ENCODE measurements around the gene CD36. TPM values are rescaled to one million over a fixed set of nuclear protein-coding genes. Genes with fewer than 3 reads are reported as not detected.

The CD36 gene
- total and polyA plus RNA-seq, 2 donors (not counting 3 experiments of a cell fraction or from before 2014, with no cell fraction given), result 0.58 to 0.87 TPM

GRCh38 chr7:80679921-80680907, 41.8 kb downstream of the CD36 start:
- no peaks in the 10 kb centered on the region for H3K9me1 ChIP-seq (replicated peaks; ENCODE audit: control insufficient read depth, extremely low read depth, insufficient read depth, low read length)
- dilution Hi-C loops (cut with MboI; ENCODE audit: extremely low pct_ligation_motif_present, low sequenced_read_pairs), result no loop called here
- H3K9me3 ChIP-seq (replicated peaks; ENCODE audit: control insufficient read depth, insufficient read depth, low read length), result no peaks in the 10 kb centered on the region
- H3K36me3 ChIP-seq (ENCODE audit: control insufficient read depth in 2 of 2, extremely low read depth in 1 of 2, insufficient read depth in 2 of 2, low read length in 2 of 2), result no peaks in the 10 kb centered on the region
- no peaks in the 10 kb centered on the region for H4K20me1 ChIP-seq (replicated peaks; ENCODE audit: control insufficient read depth, extremely low read depth, insufficient read depth, low read length)
- intact Hi-C loops (cut with micrococcal nuclease), result no loop called here
- FAIRE-seq, result no peak
- H3K9ac ChIP-seq (replicated peaks; ENCODE audit: extremely low read depth, insufficient read depth, low read length), result no peak overlapping the region
- no peak for TF ChIP-seq POLR2A (IDR thresholded peaks at IDR 0.05; ENCODE audit: low read depth, low read length)
- no peak for TF ChIP-seq FOS (IDR thresholded peaks at IDR 0.05; ENCODE audit: borderline replicate concordance, insufficient read depth, low read length)
- no peak for TF ChIP-seq JUN (IDR thresholded peaks at IDR 0.05; ENCODE audit: borderline replicate concordance, insufficient read depth, insufficient read length, low read depth)
- TF ChIP-seq MAX (IDR thresholded peaks at IDR 0.05; ENCODE audit: insufficient read depth, insufficient read length), result no peak
- TF ChIP-seq CTCF (IDR thresholded peaks at IDR 0.05; ENCODE audit: extremely low read depth in 1 of 2, insufficient read depth in 1 of 2, low read depth in 1 of 2, low read length in 2 of 2), result no peak
- TF ChIP-seq EZH2 (IDR thresholded peaks at IDR 0.05; ENCODE audit: borderline replicate concordance, low read depth, low read length, severe bottlenecking), result no peak
- no peak for TF ChIP-seq MYC (IDR thresholded peaks at IDR 0.05; ENCODE audit: low read depth, low read length)
- TF ChIP-seq POLR2AphosphoS5 (IDR thresholded peaks at IDR 0.05; ENCODE audit: insufficient read depth, low read depth, low read length), result no peak
- no peak for TF ChIP-seq GATA2 (IDR thresholded peaks at IDR 0.05; ENCODE audit: insufficient read depth, insufficient read length, low read depth, low read length)
- ChIA-PET CTCF (interaction anchor here (0.8 to 2.4 kb wide), 6 partner anchors 17 to 621 kb away, joined by 3 to 19 read pairs (median 8); no protein-coding TSS in a partner anchor), POLR2A (no interaction called here)
- no peak overlapping the region for H3K4me3 ChIP-seq (replicated peaks in 1 of 3; ENCODE audit: insufficient read depth in 1 of 3, low read depth in 1 of 3, low read length in 3 of 3)
- H3K27me3 ChIP-seq (ENCODE audit: control insufficient read depth in 2 of 2, insufficient read depth in 2 of 2, low read length in 2 of 2), result no peaks in the 10 kb centered on the region
- H3K4me1 ChIP-seq (ENCODE audit: control insufficient read depth, extremely low read depth, insufficient read depth, low read length), result no peaks in the 10 kb centered on the region
- DNase-seq (ENCODE audit: low read depth, low spot score), result no peak
- H2AFZ ChIP-seq (ENCODE audit: low read depth, low read length), result no peak overlapping the region
- no TSS peak for BruUV-seq (replicated peaks)
- H3K4me2 ChIP-seq (ENCODE audit: insufficient read depth, low read length), result no peak overlapping the region
- H3K79me2 ChIP-seq (ENCODE audit: control insufficient read depth, insufficient read depth, low read length), result no peaks in the 10 kb centered on the region
- H3K27ac ChIP-seq (ENCODE audit: insufficient read depth, low read depth, low read length), result no peak overlapping the region
